ENCODE measurements around the gene MAPK11.

- TF ChIP-seq CTCF (IDR thresholded peaks at IDR 0.05; ENCODE audit: low read depth, low read length) (no peak), EZH2phosphoT487 (IDR thresholded peaks at IDR 0.05; ENCODE audit: low read depth) (no peak)
Observed at GRCh38 chr22:50314455-50315288, 44.5 kb upstream of the MAPK11 start.

All from OCI-LY3 (cell line).